HepG2 (cell line): ENCODE results near the gene SIK3. TPM values are rescaled to one million over a fixed set of nuclear protein-coding genes. Genes with fewer than 3 reads are reported as not detected.

Source experiments
- CAMTA2 ChIP-seq: sonication (generic); formaldehyde crosslinking; IDR thresholded peaks from 2 replicates; pipeline ENCODE4 v1.4.0; 2020; ENCODE audit warnings: mild to moderate bottlenecking, missing genetic modification reagents, borderline replicate concordance
- CCDC6 ChIP-seq: sonication (generic); formaldehyde crosslinking; IDR thresholded peaks from 2 replicates; pipeline ENCODE4 v1.8.1; 2022; ENCODE audit warnings: mild to moderate bottlenecking, missing genetic modification reagents, moderate library complexity
- CENPX ChIP-seq: sonication (generic); formaldehyde crosslinking; IDR thresholded peaks from 2 replicates; pipeline ENCODE4 v1.9.0; 2021; ENCODE audit warnings: mild to moderate bottlenecking, missing genetic modification reagents, moderate library complexity
- FOXO1 ChIP-seq: sonication (generic); formaldehyde crosslinking; IDR thresholded peaks from 2 replicates; pipeline ENCODE4 v1.4.0; 2020; ENCODE audit warnings: missing genetic modification reagents
- HDAC1 ChIP-seq: sonication (generic); formaldehyde crosslinking; IDR thresholded peaks from 2 replicates; pipeline ENCODE4 v1.5.1; 2020; ENCODE audit warnings: mild to moderate bottlenecking, missing genetic modification reagents
- HNRNPL ChIP-seq: fragments of 200-400 bp; formaldehyde crosslinking; IDR thresholded peaks from 2 replicates; pipeline ENCODE4 v1.6.1; 2017; ENCODE audit warnings: mild to moderate bottlenecking, low read depth, low read length
- MYC ChIP-seq: sonication (generic); formaldehyde crosslinking; IDR thresholded peaks from 2 replicates; pipeline ENCODE4 v1.9.0; 2021; ENCODE audit warnings: missing genetic modification reagents, borderline replicate concordance
- RFX1 ChIP-seq: fragments of 450-650 bp; IDR thresholded peaks from 2 replicates; pipeline ENCODE4 v1.6.1; 2017
- SNAI1 ChIP-seq: sonication (generic); formaldehyde crosslinking; IDR thresholded peaks from 2 replicates; pipeline ENCODE4 v1.5.0; 2020; ENCODE audit warnings: mild to moderate bottlenecking, missing genetic modification reagents, borderline replicate concordance
- SOX13 ChIP-seq, 3 experiments: fragments of 450-650 bp in 1 of 3; sonication (generic) in 1 of 3; formaldehyde crosslinking in 1 of 3; IDR thresholded peaks in 2 of 3; conservative IDR thresholded peaks in 1 of 3; 2 replicates each; pipeline versions ENCODE4 v1.5.0 to v1.6.1; 2016 to 2020; ENCODE audit warnings: antibody characterized with exemption in 1 of 3, mild to moderate bottlenecking in 1 of 3, missing compliant biosample characterization in 1 of 3, missing genetic modification reagents in 1 of 3, moderate library complexity in 1 of 3
- SOX5 ChIP-seq: IDR thresholded peaks from 2 replicates; pipeline ENCODE4 v1.6.1; 2016; ENCODE audit warnings: borderline replicate concordance
- SRSF4 ChIP-seq: fragments of 200-400 bp; formaldehyde crosslinking; IDR thresholded peaks from one replicate; pipeline ENCODE4 v1.6.1; 2018; ENCODE audit warnings: mild to moderate bottlenecking, low read depth, low read length, moderate library complexity; ENCODE audit not compliant: poor library complexity, severe bottlenecking
- SUZ12 ChIP-seq: fragments of 150-350 bp; IDR thresholded peaks from 2 replicates; pipeline ENCODE4 v1.6.1; 2014; ENCODE audit warnings: low read depth, low read length
- TFDP2 ChIP-seq: sonication (generic); formaldehyde crosslinking; IDR thresholded peaks from 2 replicates; pipeline ENCODE4 v1.4.0; 2020; ENCODE audit warnings: missing genetic modification reagents
- ZBTB10 ChIP-seq: sonication (generic); formaldehyde crosslinking; IDR thresholded peaks from 2 replicates; pipeline ENCODE4 v1.4.0; 2020; ENCODE audit warnings: missing genetic modification reagents, borderline replicate concordance
- ZBTB2 ChIP-seq: sonication (generic); formaldehyde crosslinking; IDR thresholded peaks from 2 replicates; pipeline ENCODE4 v1.8.0; 2022; ENCODE audit warnings: low read depth, missing genetic modification reagents
- ZMAT3 ChIP-seq: sonication (generic); formaldehyde crosslinking; conservative IDR thresholded peaks from 2 replicates; pipeline ENCODE4 v1.7.0; 2021; ENCODE audit warnings: missing genetic modification reagents
- ZNF12 ChIP-seq: sonication (generic); formaldehyde crosslinking; IDR thresholded peaks from 2 replicates; pipeline ENCODE4 v1.5.0; 2020; ENCODE audit warnings: missing genetic modification reagents
- ZNF441 ChIP-seq: sonication (generic); formaldehyde crosslinking; IDR thresholded peaks from 2 replicates; pipeline ENCODE4 v1.7.0; 2021; ENCODE audit warnings: missing genetic modification reagents, borderline replicate concordance
- ZNF589 ChIP-seq: sonication (generic); formaldehyde crosslinking; conservative IDR thresholded peaks from 2 replicates; pipeline ENCODE4 v1.8.0; 2022; ENCODE audit warnings: mild to moderate bottlenecking, moderate library complexity, missing genetic modification reagents
- ZNF770 ChIP-seq: sonication (generic); formaldehyde crosslinking; IDR thresholded peaks from 2 replicates; pipeline ENCODE4 v1.5.0; 2020; ENCODE audit warnings: mild to moderate bottlenecking, missing genetic modification reagents
- ZNF788 ChIP-seq: sonication (generic); formaldehyde crosslinking; IDR thresholded peaks from 2 replicates; pipeline ENCODE4 v1.5.0; 2020; ENCODE audit warnings: mild to moderate bottlenecking, missing genetic modification reagents, borderline replicate concordance
- polyA plus RNA-seq, 8 experiments: library from polyadenylated mRNA; depleted of rRNA in 3 of 8; stranded (reverse) in 7 of 8; unstranded in 1 of 8; fragments of >200 nt; fragmentation: Illumina TruSeq in 4 of 8; extraction: Trizol in 4 of 8; gene quantifications; 2 replicates each; pipeline versions ENCODE4 v1.2.1 to v1.2.3, GENCODE V29; 2011 to 2016; ENCODE audit warnings: low read depth in 4 of 8, missing spikeins in 1 of 8, mixed read lengths in 1 of 8; ENCODE audit not compliant: insufficient read depth in 1 of 8
- total RNA-seq, 5 experiments: library from RNA; depleted of rRNA; stranded (reverse); fragments of >200 nt; fragmentation: Illumina TruSeq; extraction: Trizol; gene quantifications; 2 replicates each; pipeline ENCODE4 v1.2.3, GENCODE V29; 2016; ENCODE audit warnings: low read depth in 1 of 5

The SIK3 gene
- total and polyA plus RNA-seq, 2 of the 13 experiments (the other 11 are each of a cell fraction or from before 2014, with no cell fraction given) = 5.7 to 9.8 TPM

- TF ChIP-seq SNAI1 (CRISPR knock-in tag) (0 out of 2 replicates have a peak, but pooled peaks have one; percentile 42), ZNF441 (CRISPR knock-in tag) (no peak), RFX1 (no peak), ZBTB10 (CRISPR knock-in tag) (no peak), SUZ12 (no peak), SOX13 (IDR thresholded peaks at IDR 0.05) (0 out of 2 replicates have a peak, but pooled peaks have one; percentile 60), SOX13 (CRISPR knock-in tag; conservative IDR thresholded peaks at IDR 0.05 in 1 of 2, IDR thresholded peaks at IDR 0.05 in 1 of 2) (peak in 1 of 2 experiments; percentile 93; a peak in 2 of 4 replicates), ZNF589 (CRISPR knock-in tag) (no peak), CAMTA2 (no peak), SRSF4 (no peak), CENPX (CRISPR knock-in tag) (no peak), ZNF770 (CRISPR knock-in tag) (0 out of 2 replicates have a peak, but pooled peaks have one; percentile 31), ZBTB2 (CRISPR knock-in tag) (peak; percentile 40; the same call in 1 of the 2 replicates), HNRNPL (no peak), CCDC6 (CRISPR knock-in tag) (no peak), TFDP2 (0 out of 2 replicates have a peak, but pooled peaks have one; percentile 23), ZMAT3 (CRISPR knock-in tag) (no peak), ZNF12 (CRISPR knock-in tag) (no peak), ZNF788 (CRISPR knock-in tag) (no peak), SOX5 (peak; percentile 90), HDAC1 (CRISPR knock-in tag) (peak; percentile 80), MYC (no peak), FOXO1 (peak; percentile 49; the same call in 1 of the 2 replicates)
These were observed 21.1 kb downstream of the SIK3 start (continued) for GRCh38 chr11:117076941-117077691.
